G401.6 (cell line): ENCODE results near the gene NEUROG1.

Experiments
- FAIRE-seq: peaks from 2 replicates; lab custom pipeline; 2012; peaks lifted over from hg19 to GRCh38; lab: Jason Lieb, UNC

Gene NEUROG1

DNA sequence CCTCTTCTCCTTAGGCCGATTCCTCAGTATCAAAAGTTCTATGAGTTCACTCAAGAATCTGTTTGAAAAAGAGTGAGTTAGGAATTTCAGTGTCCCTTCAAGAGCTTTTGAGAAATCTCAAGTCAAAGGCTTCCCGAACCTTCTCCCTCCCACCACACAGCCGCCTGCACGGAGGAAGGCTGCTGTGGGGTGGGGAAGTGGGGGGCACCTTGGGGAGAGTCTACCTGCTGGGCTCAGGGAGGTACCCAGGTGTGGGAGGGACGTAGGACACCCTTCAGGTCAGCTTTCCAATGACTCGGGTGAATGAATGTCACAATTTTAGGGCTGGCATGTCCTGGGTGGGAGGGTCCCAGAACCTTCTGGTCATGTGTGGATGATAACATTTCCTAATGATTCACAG lies 25.5 kb upstream of the NEUROG1 start:
- FAIRE-seq, result no peak

DNA sequence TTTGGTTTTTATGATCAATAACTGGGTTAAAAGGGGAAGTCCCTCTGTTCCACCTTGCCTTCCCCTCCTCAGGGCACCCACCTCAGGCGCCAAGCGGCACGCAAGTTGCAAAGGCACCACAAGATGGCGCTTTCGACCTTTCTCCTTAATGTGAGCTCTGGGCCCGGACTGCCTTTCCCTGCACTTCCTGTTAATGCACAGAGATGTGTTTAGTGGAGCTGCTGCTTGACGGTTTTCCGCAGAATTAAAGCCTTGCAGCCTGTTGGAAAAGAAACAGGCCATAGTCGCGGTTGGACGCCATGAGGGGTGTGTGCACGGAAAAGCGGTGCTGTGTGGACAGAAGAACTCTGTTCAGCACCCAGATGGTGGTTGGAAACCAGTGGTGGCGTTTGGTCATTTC lies 25.1 kb upstream of the NEUROG1 start:
- FAIRE-seq, result peak; percentile 95

DNA sequence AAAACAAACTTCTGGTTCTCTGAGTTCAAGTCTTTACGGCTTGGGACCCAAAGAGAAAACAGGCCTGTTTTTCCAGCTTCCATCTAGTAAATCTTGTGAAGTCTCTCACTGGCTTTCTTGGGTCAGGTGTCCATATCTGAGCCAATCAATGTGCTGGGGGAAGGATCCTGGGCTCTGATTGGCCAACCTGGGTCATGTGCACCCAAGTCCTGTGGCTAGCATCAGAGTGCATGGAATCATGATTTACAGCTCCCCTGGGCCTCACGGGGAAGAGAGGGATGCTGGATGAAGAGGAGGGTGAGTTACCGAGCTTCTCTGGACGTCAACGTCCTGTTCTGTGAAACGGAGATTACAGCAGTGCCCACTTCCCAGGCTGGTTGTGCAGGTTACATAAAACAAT lies 23.6 kb upstream of the NEUROG1 start:
- no peak for FAIRE-seq

DNA sequence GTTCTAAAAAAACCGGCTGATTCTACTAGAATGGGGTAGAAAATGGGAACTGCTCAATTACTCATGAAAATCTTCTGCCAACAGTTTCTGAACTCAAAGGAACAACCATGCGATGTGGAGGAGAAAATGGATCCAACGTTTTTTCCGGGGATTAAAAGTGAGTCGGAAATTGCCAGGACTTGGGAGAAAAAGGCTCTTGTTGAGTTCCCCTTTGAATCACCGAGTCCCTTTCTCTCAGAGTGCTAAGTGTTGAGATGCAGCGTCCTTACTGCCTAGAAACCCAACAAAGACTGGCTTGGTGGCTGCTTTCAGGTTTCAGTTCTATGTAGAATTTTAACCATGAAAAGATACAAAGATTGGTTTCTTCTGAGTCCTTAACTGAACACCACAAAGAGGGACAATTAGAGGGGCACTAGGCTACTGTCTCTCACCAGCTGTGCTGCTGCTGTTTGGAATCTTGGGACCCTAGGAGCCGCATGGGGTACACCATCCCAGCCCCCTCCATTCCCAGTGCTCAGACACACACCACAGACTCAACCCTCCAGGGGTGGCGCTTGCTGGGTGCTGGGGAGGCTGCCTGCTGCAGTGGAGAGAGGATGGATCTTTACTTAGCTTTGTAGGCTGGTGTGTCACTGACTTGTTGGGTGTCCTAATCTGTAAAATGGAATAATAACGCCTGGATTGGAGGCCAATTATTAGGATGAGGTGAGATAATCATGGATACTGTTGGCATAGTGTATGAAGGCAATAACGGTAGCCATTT lies 21.5 kb upstream of the NEUROG1 start:
- no peak for FAIRE-seq

DNA sequence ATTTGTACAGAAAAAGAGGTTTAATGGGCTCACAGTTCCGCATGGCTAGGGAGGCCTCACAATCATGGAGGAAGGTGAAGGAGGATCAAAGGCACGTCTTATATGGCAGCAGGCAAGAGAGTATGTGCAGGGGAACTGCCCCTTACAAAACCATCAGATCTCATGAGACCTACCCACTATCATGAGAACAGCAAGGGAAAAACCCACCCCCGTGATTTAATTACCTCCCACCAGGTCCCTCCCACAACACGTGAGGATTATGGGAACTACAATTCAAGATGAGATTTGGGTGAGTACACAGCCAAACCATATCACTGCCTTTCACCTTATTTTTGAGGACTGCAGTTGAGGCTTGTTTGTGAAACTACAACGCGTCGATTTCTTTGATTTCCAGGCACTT lies 20.9 kb upstream of the NEUROG1 start:
- FAIRE-seq, result no peak

DNA sequence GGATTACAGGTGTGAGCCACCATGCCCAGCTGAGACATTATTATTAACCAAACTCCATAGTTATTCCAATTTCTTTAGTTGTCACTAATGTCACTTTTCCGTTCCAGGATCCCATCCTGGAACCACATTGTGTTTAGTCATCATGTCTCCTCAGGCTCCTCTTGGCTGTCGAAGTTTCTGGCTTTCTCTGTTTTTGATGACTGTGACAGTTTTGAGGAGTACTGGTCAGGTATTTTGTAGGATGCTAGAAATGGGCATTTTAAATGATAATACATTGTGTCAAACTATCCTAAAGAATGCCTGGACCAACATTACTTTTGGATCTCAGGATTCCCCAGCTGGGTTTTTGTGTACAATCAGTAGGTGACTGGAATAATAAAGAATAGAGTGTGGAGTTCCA lies 19.8 kb upstream of the NEUROG1 start:
- no peak for FAIRE-seq

DNA sequence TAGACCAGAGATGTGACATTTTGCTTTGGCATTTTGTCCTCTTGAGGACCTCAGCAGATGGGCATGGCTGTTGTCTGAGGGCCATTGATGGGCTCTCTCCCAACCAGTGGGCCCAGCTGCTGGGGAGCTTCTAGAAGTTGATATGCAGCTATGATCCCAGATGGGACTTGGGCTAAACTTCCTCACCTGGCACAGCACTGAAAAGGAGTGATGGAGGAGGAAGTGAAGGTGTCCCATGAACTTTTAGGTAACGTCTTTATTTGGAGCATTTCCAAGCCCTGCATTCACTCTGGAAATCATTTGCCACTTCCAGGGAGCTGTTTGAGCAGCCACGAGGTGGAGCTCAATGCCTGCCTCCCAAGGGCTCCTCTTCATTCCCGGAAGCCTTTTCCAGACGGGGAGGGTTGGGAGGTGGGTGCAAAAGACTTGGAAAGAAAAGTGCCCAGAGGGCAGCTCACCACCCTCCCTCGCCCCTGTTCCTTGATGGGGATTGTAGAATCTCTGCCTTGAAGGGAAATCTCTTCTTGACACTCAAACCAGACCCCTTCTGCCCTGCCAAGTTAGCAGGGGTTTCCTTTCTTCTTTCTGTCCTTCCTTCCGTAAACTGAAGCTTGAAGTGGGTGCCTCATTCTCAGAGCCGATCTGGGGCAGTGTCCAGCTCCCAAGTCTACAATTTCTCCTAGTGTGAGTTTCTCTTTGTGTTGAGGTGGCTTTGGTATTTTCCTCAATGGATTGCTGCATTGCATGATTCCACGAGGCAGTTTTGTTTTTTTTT lies 18.1 kb upstream of the NEUROG1 start:
- FAIRE-seq, result peak; percentile 40

DNA sequence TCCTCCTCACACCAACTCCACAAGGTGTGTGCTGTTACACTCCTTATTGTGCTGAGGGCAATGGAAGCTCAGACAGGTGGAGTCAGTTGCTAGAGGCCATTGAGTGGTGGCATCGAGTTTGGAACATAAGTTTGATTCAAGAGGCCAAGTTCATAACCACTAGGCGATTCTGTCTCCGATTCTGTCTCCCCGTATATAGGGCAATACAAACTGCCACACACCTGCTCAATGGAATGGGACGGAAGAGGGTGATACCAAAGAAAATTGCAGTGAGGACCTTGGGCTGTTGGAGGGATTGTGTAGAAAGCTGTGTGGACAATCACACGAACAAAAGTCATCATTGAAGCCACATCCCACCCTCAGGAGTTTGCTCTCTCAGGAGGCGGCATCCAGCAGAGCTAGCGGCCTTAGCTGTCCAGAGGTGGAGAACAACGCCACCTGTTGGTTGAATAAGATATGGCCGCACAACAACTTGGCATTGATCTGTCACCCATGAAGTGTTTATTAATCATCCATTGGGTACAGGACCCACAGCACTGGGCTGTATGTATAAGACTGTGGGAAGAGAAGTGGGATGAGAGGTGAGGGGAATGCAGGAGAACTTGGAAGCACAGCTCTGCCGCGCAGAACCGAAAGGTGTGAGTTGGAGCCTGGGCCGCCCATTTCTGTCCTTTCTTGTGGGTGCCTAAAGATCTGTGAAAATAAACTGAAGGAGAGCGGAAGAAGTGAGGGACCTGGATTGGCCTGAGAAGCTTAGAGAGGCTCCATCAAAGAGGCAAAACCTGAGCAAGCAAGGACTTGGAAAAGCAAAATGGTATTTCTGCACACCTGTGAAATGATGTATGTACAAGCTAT lies 16.1 kb upstream of the NEUROG1 start:
- FAIRE-seq, result peak; percentile 86

DNA sequence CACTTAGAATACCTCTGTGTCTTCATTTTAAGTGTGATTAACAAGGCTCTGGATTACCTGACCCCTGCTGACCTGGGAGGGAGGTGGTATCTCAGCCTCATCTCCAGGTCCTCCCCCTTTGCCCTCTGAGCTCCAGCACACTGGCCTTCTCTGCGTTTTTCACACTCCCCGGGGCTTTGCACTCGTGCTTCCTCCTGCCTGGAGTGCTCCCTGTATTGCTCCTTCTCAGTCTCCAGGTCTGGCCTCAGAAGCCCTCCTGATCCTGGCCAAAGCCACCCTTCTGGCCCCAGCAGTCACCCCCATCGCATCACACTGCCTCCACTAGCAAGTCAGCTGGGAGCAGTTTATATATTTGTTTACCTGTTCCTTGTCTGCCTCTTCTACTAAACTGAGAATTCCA lies 13.6 kb upstream of the NEUROG1 start:
- FAIRE-seq, result no peak

DNA sequence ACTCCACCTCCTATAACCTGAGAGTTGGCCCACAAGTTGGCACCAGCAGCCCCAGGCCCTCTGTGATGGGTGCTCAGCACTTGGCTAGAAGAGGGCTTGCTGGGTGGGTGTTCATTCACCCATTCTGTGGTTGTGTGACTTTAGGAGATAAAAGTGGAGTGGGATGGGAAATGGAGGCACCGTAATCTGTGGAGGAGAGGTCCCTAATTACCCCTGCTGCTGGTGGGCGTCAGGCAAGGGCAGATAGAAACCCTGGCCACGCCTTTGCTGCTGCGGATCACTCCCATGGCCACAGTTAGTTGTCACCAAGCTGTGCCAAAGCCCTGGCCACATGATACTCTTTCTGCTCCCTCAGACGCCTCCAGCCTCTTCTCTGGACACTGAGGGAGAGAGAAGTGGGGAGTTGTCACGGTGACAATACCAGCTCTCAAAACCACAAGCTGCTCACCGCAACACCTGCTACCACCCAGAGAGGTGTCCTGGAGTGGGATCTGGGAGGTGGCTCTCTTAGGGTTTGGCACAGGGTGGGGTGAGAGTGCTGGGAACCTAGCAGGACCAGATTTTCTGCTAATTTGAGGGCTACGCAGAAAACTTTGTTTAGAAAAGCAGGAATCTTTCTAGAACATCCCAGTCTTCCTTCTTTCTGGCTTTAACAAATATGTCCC lies 12.0 kb upstream of the NEUROG1 start:
- no peak for FAIRE-seq

DNA sequence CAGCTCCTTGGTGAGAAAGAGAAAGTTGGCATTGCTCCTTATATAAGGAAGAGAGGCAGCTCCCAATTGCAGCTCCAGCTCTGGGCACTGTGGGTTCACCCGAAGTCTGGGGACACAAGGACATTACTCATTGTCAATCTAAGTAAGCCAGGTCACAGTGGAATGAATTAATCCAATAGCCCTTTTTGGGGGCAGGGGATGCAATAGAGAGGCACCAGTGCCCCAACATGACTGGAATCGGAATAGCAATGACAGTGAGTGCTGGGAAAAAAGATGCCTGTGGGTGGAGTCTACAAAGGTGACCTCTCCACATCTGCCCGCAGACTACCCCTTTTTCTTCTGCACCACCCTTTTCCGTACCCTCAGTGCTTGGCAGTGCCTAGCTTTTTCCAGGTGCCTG lies 11.1 kb upstream of the NEUROG1 start:
- FAIRE-seq, result no peak

DNA sequence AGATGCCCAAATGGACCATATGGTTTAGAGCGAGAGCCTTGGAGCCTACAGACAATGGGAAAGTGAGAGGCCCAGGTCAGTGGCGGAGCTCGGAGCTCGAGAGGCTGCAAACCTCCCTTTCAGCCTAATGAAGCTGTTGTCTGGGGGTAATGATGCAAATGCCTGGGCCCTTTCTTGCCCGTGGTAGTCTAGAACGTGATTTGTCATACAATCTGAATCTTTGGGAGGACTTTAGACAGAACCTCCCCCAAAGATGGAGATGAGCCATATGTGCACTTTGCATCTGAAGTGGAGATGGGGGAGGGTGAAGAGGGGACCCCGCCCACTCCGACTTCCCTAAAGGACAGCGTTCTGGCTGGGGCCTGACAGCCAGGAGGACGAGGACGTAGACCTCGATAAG lies 10.3 kb upstream of the NEUROG1 start:
- no peak for FAIRE-seq

DNA sequence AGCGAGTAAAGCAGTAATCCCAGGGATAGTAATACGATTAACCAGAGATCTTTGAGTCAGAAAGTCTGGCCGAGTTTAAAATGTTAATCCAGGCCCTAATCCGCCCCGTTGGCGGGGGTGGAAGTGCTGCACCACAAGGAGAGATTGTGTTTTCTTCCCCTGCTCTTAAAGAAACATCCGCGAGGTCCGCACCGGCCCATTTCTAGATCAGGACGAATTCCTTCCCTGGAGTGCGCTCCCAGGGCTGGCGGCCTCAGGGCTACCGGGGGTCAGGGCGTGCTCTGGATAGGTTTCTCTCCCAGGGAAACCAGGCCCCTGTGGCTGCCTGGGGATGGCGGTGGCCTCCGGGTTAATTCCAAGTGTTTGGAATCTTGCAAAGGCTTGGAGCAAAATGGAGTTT lies 9.3 kb upstream of the NEUROG1 start:
- no peak for FAIRE-seq

DNA sequence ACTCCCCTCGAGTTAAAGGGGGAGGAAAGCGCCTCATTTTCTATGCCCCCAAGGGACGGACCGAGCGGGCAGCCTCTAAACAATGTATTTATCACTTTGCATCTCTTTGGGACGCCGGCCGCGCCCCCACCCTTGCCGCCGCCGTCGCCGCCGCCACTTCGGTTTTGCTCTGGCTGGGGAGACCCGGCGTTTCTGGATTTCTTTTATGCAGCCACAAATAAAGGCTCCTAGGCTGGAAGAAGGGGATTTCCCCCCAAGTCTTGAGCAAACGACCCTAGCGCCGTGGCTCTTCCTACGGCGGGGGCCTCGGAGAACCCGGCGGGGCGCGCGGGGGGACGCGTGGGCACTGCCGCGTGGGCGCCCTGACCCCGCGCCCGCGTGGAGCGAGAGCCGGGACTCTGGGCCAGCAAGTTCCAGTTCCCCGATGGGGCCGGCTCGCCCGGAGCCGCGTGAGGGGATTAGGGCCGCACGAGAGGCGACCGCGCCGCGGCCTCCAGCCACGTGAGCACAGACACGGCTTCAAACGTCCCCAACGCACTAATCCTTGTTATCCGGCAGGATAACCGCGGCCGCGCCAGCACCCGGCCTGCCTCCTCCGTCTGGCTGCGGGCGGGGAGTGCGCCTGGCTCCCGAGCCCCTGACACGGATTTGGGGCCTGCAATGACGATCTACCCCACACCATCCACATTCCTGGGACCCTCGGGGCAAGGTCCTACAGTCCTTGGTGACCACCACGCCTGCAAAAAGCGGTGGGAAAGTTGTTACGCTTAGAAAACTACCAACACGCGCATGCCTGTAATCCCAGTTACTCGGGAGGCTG lies 7.9 kb upstream of the NEUROG1 start:
- no peak for FAIRE-seq

DNA sequence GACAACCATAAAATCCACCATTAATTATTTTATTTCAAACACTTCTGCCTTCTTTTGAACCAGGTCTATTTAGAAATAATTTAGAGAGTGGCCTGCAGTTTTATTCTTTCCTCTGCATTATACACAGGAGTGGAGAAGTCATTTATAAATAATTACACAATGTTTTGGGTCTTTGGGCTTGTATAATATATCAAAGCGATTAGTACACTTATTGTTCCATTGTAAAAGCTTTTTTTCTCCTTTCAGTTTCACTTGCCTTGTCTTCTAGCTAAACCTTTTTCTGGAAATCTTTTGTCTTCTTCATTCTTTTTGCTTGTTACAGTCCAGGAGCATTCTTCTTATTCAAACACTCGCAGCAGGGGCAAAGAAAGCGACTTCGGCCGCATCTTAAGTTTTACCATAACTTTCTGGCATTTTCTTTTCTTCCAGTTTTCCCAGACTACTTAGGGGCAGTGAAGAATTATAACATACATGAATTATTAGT lies 7.3 kb upstream of the NEUROG1 start:
- no peak for FAIRE-seq

DNA sequence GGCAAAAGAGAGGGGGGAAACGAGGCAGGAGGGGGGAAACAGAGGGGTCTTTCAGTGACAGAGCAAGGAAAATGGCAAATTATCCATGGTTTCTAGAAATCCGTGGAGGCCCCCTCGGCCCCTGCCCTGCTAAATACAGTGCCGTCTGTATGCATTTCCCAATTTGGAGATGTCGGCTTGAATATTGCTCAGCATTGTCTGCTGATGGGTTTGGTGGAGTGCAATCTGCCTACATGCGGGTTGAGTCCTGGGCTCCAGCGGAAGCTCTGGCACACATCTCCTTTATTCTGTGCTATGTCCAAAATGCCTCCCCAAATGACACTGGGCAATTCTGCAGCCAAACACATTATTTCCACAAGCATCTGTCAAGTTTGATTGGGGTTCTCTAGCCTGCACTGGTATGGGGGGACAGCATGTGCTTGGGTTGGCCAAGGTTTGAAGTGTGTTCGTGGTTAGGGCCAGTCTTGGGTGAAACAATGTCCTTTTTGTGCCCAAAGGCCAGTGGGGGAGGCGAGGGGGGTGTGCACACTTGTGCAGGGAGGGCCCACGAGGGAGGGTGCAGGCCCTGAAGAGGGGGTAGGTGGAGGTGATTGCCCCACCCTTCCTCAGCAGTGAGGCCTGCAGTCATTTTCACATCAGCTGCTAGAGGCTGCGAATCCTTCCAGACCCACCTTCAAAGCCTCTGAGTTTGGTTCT lies 6.2 kb upstream of the NEUROG1 start:
- FAIRE-seq, result no peak

DNA sequence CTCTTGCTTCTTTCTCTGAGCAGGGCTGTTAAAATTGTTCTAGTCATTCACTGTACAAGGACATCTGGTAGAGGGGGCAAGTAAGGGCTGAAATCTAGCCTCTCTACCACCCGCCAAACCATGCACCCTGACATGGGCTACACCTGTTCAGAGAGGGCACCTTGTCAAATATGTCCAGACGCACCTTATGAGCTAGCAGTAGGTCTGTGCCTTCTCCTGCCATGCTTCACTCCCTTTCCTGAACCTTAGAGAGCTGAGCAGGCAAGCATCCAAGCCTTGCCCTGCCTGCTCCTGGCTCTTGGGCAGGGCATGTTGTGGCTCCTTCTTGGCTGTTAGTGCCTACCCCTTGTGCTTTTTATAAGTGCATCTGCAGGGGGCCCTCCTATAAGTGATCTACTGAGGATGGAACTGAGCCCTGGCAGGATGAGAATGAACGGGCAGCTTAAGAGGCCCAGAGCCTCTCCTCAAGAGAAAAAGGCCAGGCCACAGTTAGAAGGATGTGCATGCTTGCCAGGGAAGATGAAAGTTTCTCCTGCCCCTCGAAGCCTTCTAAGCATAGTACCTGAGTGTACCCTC lies 3.8 kb upstream of the NEUROG1 start:
- no peak for FAIRE-seq

DNA sequence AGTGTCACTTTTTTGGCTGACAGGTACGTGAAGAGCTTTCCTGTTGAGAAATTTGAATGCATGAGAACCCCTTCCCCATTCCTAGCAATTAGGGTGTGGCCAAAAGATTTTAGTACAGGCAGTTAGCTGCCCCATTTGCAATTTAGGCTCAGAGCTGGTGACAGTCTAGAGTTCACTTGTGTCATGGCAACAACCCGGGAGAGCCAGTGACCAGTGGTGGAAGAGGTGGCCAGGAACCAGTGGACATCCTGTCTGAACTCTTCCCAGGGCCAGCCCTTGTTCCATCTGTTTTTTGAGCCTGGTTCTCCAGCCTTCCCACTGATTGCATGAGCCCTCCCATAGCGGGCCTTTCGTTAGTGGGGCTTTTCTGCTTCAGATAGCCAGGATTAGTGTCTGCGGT lies 2.5 kb upstream of the NEUROG1 start:
- no peak for FAIRE-seq

DNA sequence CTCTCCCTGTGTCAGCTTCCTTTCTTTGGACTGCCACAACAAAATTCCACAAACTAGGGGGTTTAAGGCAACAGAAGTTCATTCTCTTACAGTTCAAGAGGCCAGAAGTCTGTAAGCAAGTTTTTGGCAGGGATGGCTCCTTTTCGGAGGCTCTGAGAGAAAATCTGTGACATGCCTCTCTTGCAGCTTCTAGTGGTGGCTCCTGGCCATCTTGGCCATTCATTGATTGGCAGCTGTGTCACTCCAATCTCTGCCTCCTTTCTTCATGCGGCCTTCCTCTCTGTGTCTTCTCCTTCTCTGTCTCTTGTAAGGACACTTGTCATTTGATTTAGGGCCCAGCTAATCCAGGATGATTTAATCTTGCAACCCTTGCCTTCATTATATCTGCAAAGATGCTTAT lies 2.0 kb upstream of the NEUROG1 start:
- FAIRE-seq, result no peak

DNA sequence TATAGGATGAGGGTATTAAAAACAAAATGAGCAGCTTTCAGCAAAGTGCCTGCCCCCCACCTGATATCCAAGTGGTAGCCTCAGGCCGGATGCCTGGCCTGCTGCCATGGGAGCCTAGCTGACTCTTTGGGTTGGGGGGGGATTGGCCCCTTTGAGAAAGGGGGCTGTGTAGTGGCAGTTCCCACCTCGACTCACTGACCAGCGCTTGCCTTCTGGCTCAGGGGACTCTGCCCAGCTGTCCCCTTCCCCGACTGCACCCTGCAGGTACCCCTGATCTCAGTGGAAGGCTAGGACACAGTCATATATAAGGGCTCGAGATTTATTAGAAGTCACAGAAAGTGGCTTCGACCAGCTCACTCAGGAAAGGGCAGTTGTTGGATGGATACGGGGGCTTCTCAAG lies 1.5 kb upstream of the NEUROG1 start:
- no peak for FAIRE-seq
